Stimulated activated CD8-positive, alpha-beta memory T cell treated with anti-CD3 and anti-CD28 coated beads, Interleukin-12 subunit alpha, Interleukin-12 subunit beta, amount 100 ng/mL, for 24 hours (primary cell): Measurements from ENCODE around the gene PEX11B.

Source experiments
- DNase-seq: peaks from one replicate; pipeline ENCODE4 v3.0.0-alpha.2; 2020; ENCODE audit errors: extremely low read depth

PEX11B gene

DNA sequence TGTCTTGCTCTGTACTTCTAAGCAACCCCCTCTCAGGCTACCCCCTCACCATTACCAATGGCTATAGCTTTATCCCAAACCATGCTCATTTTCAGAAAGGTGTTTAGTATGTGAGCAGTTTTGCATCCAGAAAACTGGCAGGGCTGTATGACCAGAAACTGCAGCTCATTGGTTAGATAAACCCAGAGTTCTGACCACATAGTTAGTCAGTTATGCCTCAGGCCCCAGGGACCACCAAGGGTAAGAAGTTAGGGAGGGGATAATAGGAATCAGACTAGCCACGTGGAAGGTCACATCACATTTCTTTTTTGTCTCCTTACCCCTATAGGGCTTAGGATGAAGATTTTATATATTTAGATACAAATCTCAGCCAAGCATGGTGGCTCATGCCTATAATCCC, 9.9 kb downstream of the PEX11B start:
- DNase-seq: no peak

DNA sequence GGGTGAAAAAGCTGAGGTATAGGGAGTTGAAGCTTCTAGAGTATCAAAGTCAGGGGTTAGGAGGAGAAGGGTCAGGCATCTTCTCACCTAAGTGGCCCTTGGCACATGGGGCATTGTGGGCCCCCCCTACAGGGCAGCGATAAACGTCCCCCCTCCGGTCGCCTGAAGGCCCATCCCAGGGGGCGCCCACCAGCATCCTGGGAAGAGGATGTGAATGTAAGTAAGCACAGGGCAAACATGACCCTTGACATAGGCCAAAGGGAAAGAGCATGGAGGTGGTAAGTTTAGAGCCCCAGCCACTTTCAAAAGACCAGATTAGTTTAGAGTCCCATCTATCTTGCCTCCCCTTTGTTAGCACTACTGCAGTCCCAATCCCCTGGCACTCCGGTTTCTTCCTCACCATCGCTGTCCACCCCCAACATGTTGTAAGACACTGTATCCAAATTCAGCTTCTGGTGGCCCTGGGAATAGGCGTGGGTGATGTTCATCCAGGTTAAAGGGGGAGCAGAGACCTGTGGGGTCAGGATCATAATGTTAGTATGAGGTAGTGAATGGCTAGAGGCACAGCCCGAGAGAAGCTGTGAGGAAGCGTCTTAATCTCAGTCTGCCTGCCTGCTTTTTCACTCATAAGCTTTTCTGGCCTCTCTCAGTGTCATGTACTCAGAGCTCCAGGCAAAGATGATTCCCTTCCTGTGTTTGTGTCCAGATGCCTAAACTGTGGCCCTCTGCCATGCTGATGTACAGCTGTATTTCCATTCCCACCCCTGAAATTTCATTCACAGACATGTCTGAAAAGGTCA, 11.4 kb downstream of the PEX11B start:
- no peak for DNase-seq

- DNase-seq: no peak
These were observed 17.1 kb downstream of the PEX11B start for GRCh38 chr1:145901312-145902021.

DNA sequence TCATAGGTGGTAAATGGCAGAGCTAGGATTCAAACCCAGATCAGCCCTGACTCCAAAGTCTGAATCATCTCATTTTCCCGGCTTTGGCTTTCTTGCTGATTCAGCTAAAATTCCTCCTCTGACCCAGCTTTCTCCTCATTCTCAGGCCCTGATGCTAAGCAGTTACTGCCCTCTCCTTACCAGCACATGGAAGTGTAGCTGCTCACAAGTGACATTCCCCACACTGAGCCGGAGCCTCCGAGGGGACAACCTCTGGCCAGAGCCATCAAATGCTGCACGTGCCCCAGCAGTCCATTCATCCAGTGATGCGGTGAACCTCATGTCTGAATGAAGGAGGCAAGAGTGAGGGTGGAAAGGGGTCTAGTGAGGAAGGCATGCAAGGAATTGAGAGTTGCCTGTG, 19.8 kb downstream of the PEX11B start:
- DNase-seq: no peak

DNA sequence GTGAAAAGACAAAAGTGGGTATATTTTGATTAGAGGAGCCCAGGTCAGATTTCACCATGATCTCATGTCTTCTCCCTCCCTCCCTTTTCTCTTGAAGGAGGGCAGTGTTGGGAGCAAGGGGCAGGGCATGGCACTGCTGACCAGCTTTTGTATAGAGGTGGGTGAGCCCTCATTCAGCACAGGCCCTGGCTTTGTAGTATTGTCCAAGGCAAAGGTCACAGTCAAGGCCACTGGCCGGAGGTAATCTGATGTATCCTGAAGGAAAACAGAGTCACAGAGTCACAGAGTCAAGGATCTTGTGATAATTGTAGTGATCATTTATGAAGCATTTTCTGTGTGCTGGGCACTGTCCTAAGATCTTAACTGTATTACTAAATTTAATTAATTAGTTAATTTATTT, 20.5 kb downstream of the PEX11B start:
- DNase-seq: no peak

DNA sequence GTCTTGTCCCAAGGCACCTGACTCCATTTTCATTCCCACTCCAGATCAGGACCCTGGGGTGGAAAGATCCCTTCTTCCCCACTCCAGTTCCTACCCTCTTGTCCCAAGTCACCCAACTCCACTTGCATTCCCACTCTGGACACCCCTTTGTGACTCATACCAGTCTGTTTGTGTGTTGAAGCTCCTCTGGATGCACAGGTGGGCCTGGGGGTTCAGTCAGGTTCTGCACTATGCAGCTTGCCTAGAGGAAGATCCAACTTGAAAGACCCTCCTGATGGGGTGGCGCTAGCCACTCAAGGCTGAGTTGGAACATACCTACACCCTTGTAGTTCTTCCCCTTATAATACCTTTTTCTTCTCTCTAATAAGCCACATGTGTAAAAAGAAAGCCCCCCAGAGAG, 23.0 kb downstream of the PEX11B start:
- DNase-seq: no peak

- DNase-seq: no peak
These were observed 25.0 kb downstream of the PEX11B start for GRCh38 chr1:145893306-145894055.

- no peak for DNase-seq
These were observed 25.9 kb downstream of the PEX11B start for GRCh38 chr1:145892486-145893087.

DNA sequence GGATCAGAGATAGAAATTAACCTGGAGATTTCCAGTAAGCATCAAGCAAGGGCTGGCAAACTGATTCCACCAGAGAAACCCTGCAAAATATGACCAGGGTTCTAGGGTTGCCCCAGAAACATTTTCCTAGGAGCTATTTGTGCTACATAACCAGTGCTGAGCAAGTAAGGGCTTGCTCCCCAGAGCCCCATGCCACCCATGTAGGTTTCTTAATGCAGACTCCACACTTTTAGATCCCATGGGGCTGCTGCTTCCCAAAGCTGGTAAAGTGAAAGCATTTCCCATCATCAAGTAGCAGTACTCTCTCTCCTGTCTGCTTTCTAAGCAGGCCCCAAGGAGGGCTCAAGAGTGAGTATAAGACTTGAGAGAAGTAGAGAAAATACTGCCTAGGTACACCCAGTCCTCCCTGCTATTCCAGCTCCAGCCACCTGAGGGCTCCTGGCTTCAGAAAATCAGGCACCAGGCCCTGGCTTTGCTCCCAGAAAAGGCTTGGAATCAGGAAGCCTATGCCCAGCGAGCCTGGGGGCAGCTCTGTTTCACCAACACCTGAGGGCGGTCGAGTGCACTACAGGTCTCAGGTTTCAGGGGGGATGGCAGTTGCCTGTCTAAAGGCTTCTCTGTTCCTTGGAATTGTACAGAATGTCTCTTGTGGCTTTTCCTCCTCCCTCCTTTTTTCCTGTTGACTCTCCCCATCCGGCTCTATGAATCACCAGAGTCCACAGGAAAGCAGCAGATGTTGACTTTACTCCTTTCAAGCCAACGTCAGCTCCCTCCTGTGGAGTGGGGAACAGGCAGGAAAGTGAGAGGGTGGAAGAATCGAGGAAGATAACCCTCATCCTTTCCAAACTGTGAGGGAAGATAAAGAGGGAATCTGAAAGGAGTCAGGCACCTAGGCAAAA, 26.7 kb downstream of the PEX11B start:
- DNase-seq: no peak

DNA sequence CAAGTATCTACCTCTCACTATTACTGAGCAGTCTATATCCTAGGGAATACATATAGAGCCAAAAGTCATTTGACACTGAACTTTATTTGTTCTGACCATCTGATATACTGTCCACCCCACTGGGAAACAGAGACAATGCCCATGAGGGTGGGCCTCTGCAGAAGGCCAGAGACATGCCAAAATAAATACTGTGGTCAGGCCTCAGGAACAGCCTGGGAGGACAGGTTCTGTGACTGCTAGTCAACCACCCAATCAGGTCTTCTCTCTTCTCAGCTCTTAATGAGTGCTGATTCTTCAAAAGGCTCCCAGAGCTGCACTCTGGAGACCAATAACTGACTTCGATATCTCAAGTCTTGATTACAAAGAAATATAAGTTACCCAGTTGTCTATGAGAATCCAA, 27.4 kb downstream of the PEX11B start:
- no peak for DNase-seq

DNA sequence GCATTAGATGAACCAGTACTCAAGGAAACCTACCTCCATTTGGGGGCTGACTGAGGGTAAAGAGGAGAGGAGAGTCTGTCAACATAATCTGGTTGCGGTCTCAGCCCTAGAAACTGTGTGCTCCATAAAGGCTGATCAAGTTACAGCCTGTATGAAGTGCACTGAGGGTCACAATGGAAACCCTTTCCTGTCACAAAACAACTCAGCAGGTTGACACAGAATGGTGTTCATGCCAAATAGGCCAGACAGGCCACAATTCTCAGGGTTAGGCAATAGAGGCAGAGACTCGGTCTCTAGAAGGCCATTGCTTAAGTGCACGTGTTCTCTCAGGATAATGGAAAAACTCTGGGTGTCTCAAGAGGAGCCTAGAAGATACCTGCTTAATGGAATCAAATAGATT, 28.8 kb downstream of the PEX11B start:
- DNase-seq: no peak

DNA sequence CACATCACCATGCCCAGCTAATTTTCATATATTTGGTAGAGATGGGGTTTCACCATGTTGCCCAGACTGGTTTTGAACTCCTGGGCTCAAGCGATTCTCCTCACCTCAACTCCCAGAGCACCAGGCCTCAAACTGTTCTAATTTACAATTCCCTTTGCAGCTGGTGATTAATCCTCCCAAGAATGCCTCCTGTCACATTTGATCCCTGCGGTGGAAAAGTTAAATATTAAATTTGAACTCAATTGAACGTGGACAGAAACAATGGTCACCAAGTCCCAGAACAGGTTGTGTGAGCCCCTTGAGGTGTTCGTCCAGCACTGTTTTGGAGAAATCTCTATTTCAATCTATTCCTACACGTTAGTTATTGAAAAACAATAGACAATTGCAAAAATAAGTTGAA, 30.9 kb downstream of the PEX11B start:
- no peak for DNase-seq

GRCh38 chr1:145886816-145887215, 31.7 kb downstream of the PEX11B start:
- DNase-seq: no peak

DNA sequence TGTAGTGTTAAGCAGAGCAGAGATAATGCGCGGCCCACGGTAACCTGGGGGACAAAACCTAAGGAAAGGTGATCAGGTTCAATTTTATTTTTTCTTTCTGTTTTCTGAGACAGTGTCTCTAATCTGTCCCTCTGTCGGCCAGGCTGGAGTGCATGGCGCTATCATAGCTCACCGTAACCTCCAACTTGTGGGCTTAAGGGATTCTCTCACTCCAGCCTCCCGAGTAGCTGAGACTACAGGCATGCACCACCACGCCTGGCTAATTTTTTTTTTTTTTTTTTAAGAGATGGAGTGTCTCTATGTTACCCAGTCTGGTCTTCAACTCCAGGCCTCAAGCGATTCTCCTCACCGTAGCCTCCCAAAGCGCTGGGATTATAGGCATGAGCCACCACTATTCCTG, 32.1 kb downstream of the PEX11B start:
- DNase-seq: no peak

- DNase-seq: peak; percentile 78
These were observed 32.7 kb downstream of the PEX11B start, which contains the start of gene ANKRD35 for GRCh38 chr1:145885738-145886287. Gene ANKRD35 (minus strand): TSS chr1:145885866. CDS start chr1:145885758, 108 bp downstream.

DNA sequence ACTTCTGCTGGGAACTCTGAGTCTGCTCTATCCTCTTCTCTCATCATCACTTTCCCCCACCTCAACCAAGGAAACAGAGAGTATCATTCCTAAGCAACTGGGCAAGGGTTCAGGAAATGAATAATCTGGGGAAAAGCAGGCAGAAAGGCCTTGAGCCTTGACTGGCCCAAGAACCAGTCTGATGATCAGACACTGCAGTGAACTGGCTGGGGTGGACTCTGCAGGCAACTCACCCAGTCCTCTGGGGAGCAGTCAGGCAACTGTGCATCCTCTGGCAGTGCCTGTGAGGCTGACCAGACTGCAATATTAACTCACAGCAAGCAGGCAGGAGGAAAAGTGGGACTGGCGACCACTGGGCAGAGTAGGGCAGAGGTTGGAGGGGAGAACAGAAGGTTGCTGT, 33.8 kb downstream of the PEX11B start:
- no peak for DNase-seq

DNA sequence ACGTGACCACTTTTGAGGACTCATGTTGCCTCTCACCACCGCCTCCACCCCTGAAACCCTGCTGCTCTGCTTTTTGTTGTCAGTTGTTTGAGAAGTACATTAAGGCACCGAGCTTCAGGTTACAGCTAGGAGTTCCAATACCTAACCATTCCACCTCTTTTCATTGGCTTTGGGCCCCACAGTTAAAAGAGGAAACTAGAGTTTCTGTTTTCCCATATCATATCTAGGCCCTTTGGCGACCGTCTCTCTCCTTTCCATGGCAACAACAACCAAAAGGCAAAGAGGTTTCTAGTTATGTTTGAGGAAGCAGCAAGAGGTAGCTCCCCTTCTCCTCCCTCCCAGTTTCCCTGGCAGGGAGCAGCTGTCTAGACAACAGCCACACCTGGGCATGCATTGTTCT, 38.7 kb downstream of the PEX11B start:
- DNase-seq: no peak

DNA sequence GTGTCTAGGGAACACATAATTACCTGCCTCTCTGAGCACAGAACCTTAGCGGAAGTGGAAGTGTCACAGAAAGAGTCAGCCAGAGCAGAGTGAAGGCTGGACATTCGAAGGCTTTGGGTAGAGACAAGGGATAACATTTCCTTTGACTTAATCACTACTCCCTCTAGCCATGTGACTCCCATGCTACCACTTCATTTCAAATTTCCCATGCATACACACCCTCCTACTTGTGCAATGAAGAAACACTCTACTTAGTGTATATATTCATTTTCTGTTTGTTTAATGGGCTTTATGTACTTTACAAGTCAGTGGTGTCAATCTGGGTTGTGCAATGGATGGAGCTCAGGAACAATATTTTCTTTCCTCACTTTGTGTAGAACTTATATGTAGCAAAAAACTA, 39.8 kb downstream of the PEX11B start:
- DNase-seq: no peak

DNA sequence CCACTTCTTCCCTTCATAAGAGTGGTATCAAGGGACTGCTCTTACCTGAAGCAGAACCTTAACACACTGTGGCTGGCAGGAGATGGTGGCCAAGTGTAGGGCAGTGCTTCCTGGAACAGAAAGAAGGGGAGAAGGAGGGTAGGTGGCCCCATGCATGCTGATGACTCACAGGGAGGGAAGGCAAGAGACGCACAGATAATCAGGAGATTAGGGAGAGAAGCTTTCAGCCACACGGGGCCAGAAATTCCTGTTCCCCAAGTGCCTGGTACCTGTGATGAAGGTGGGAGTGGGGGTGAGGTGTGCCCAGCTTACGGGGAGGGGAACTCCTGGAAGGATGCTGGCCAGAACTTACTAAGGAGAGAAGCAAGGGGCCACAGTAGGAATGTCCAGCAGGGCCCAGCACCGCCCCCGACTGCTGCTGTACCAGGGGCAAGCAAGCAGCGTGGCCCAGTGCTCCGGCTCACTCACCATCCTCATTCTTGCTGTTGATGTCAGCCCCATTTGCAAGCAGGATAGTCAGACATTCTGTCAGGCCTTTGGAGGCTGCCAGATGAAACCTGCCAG, 40.5 kb downstream of the PEX11B start:
- DNase-seq: no peak

DNA sequence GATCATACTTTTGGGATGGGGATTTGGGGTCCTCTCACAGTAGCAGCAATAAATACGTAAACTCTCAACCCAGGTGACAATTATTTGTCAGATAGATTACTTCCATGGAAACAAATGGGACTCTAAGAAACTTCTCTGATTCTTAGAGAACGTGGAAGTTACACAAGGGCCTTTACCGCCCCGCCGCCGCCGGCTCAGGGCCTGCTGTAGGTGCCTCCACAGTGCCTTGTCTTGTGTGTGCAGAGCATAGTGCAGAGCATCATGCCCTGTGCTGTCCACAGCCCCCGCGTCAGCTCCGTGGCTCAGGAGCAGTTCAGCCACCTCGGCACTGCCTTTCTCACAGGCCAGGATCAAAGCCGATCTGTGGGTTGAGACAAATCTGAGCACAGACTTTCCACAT, 43.9 kb downstream of the PEX11B start:
- no peak for DNase-seq
